ENCODE results near the gene DYNLT1. TPM values are rescaled to one million over a fixed set of nuclear protein-coding genes. Genes with fewer than 3 reads are reported as not detected.

DYNLT1 gene
- total RNA-seq, 2 experiments from 2014 or later, result 94.3 to 98.3 TPM

DNA sequence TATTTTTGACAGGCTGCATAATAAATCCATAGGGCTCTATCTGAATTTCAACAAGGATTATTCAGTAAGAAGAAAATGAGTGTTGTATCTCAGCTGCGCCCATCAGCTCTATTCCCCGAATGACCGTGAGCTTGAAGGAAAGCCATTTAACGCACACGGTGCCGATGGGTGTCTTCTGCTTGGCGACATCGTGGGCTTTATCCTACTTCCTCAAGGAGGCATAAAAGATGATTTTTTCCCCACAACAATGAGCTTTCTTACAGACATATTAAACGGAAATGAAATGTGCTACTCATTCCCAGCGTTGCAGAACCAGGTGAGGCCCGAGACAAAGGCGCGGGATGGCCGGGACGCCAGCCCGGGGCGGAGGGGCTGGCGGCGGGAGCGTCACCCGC lies 710 bp downstream of the DYNLT1 start:
- Mint-ChIP-seq H3K4me1 (ENCODE audit: low read depth) (peaks cover 71% of the 10 kb centered on the region), H3K27me3 (no peaks in the 10 kb centered on the region), H3K36me3 (ENCODE audit: low read depth) (peaks cover 38% of the 10 kb centered on the region), H3K4me3 (peak overlapping the region; percentile 99), H3K9me3 (peaks cover 2% of the 10 kb centered on the region), H3K27ac (peak overlapping the region; percentile 97)
- POLR2A ChIA-PET, result interaction anchor here (0.7 to 9.9 kb wide), 10 partner anchors 8 to 436 kb away, joined by 3 to 112 read pairs (median 4); partner anchors contain the start of gene SYTL3
- CTCF ChIA-PET, result interaction anchor here (1.0 to 8.5 kb wide), 14 partner anchors 9 to 439 kb away, joined by 3 to 67 read pairs (median 4); no protein-coding TSS in a partner anchor
- DNase-seq (no peak), ATAC-seq (no peak)
- TF ChIP-seq, protein P1, sequence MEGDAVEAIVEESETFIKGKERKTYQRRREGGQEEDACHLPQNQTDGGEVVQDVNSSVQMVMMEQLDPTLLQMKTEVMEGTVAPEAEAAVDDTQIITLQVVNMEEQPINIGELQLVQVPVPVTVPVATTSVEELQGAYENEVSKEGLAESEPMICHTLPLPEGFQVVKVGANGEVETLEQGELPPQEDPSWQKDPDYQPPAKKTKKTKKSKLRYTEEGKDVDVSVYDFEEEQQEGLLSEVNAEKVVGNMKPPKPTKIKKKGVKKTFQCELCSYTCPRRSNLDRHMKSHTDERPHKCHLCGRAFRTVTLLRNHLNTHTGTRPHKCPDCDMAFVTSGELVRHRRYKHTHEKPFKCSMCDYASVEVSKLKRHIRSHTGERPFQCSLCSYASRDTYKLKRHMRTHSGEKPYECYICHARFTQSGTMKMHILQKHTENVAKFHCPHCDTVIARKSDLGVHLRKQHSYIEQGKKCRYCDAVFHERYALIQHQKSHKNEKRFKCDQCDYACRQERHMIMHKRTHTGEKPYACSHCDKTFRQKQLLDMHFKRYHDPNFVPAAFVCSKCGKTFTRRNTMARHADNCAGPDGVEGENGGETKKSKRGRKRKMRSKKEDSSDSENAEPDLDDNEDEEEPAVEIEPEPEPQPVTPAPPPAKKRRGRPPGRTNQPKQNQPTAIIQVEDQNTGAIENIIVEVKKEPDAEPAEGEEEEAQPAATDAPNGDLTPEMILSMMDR (IDR thresholded peaks at IDR 0.05), result no peak
- intact Hi-C loops (cut with micrococcal nuclease), result no loop called here

GRCh38 chr6:158642097-158642601 lies 2.4 kb downstream of the DYNLT1 start:
- no peaks in the 10 kb centered on the region for H3K9me3 Mint-ChIP-seq

DNA sequence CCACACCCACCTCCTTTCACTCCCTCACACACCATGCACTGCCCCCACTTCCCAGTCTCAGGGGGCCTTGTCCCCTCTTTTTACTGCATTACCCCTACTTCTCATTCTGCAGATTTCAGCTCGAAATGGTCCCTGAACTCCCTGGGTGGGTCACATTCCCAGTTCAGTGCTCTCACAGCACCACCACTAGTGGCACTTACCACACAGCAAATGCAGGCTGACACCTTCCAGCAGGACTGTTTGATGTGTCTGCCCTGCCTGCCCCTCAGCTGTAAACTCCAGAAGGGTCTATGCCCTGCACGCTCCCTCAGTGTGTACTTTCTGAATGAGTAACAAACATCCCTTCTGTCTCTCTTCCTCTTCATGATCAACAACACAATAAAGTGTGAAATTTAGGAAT lies 4.0 kb downstream of the DYNLT1 start:
- Mint-ChIP-seq H3K4me3 (peak overlapping the region; percentile 44), H3K27me3 (no peaks in the 10 kb centered on the region), H3K4me1 (ENCODE audit: low read depth) (peaks cover 66% of the 10 kb centered on the region), H3K36me3 (ENCODE audit: low read depth) (peaks cover 49% of the 10 kb centered on the region), H3K27ac (peak overlapping the region; percentile 81), H3K9me3 (no peaks in the 10 kb centered on the region)
- ChIA-PET CTCF (interaction anchor here (2.3 to 8.5 kb wide), 2 partner anchors 18 to 51 kb away, joined by 5 to 67 read pairs; no protein-coding TSS in a partner anchor), POLR2A (interaction anchor here (1.2 to 9.9 kb wide), 5 partner anchors 10 to 152 kb away, joined by 3 to 112 read pairs (median 5); partner anchors contain the start of gene SYTL3)
- TF ChIP-seq, protein P1 (IDR thresholded peaks at IDR 0.05), result no peak
- ATAC-seq (no peak), DNase-seq (no peak)
- intact Hi-C loops (cut with micrococcal nuclease), result no loop called here

More at GRCh38 chr6:158642097-158642601, 2.4 kb downstream of the DYNLT1 start:
- Mint-ChIP-seq H3K27ac (peak overlapping the region; percentile 97), H3K27me3 (no peaks in the 10 kb centered on the region), H3K36me3 (ENCODE audit: low read depth) (peaks cover 37% of the 10 kb centered on the region), H3K4me3 (peak overlapping the region; percentile 99), H3K4me1 (ENCODE audit: low read depth) (peaks cover 70% of the 10 kb centered on the region)
- CTCF ChIA-PET, result interaction anchor here (0.8 to 8.5 kb wide), 3 partner anchors 49 to 428 kb away, joined by 3 to 67 read pairs (median 3); no protein-coding TSS in a partner anchor
- intact Hi-C loops (cut with micrococcal nuclease), result no loop called here
- no peak for DNase-seq
- no peak for ATAC-seq
- POLR2A ChIA-PET, result interaction anchor here (0.8 to 9.9 kb wide), 5 partner anchors 10 to 428 kb away, joined by 3 to 112 read pairs (median 4); partner anchors contain the start of gene SYTL3
- TF ChIP-seq, protein P1 (IDR thresholded peaks at IDR 0.05), result no peak

- ATAC-seq (no peak), DNase-seq (no peak)
- ChIA-PET POLR2A (interaction anchor here (0.7 to 9.9 kb wide), 7 partner anchors 8 to 143 kb away, joined by 3 to 112 read pairs (median 4); partner anchors contain the start of gene SYTL3), CTCF (interaction anchor here (1.3 to 8.5 kb wide), 2 partner anchors 52 to 424 kb away, joined by 5 to 67 read pairs; no protein-coding TSS in a partner anchor)
- Mint-ChIP-seq H3K27me3 (no peaks in the 10 kb centered on the region), H3K9me3 (no peaks in the 10 kb centered on the region), H3K27ac (peak overlapping the region; percentile 2), H3K36me3 (ENCODE audit: low read depth) (peaks cover 56% of the 10 kb centered on the region), H3K4me3 (no peak overlapping the region), H3K4me1 (ENCODE audit: low read depth) (peaks cover 70% of the 10 kb centered on the region)
- TF ChIP-seq, protein P1 (IDR thresholded peaks at IDR 0.05), result no peak
- intact Hi-C loops (cut with micrococcal nuclease), result no loop called here
These were observed 5.5 kb downstream of the DYNLT1 start for GRCh38 chr6:158639056-158639455.

GRCh38 chr6:158638324-158638854 lies 6.2 kb downstream of the DYNLT1 start:
- H3K27me3 Mint-ChIP-seq, result no peaks in the 10 kb centered on the region
- no peak overlapping the region for H3K4me3 Mint-ChIP-seq
- H3K27ac Mint-ChIP-seq, result peak overlapping the region; percentile 2
- peaks cover 51% of the 10 kb centered on the region for H3K36me3 Mint-ChIP-seq (ENCODE audit: low read depth)
- POLR2A ChIA-PET, result interaction anchor here (0.7 to 9.9 kb wide), 5 partner anchors 14 to 142 kb away, joined by 3 to 112 read pairs (median 3); partner anchors contain the start of gene SYTL3
- H3K4me1 Mint-ChIP-seq (ENCODE audit: low read depth), result peaks cover 70% of the 10 kb centered on the region
- intact Hi-C loops (cut with micrococcal nuclease), result no loop called here
- no peak for ATAC-seq
- H3K9me3 Mint-ChIP-seq, result no peaks in the 10 kb centered on the region
- no peak for DNase-seq
- TF ChIP-seq, protein P1 (IDR thresholded peaks at IDR 0.05), result no peak
- CTCF ChIA-PET, result interaction anchor here (0.8 to 8.5 kb wide), 3 partner anchors 11 to 424 kb away, joined by 3 to 67 read pairs (median 5); no protein-coding TSS in a partner anchor
